ENCODE results near the gene TNFAIP1. TPM values are rescaled to one million over a fixed set of nuclear protein-coding genes. Genes with fewer than 3 reads are reported as not detected.
A peak's percentile ranks its signal among the peaks of the same experiment; 100 is the strongest.

The TNFAIP1 gene
- total and polyA plus RNA-seq, 2 of the 4 experiments (the other 2 are of a cell fraction): 49.1 to 62.9 TPM

GRCh38 chr17:28348979-28349378 is 13.4 kb downstream of the TNFAIP1 start:
- H3K23ac ChIP-seq (ENCODE audit: low read depth, low read length): no peak overlapping the region
- H3K56ac ChIP-seq (ENCODE audit: extremely low read depth, insufficient read depth, low read length): no peak overlapping the region
- no peak for TF ChIP-seq CTCF (conservative IDR thresholded peaks at IDR 0.05; ENCODE audit: low read depth, low read length)
- no peak for TF ChIP-seq ELK1 (IDR thresholded peaks at IDR 0.05; ENCODE audit: borderline replicate concordance, low read depth, low read length)
- no peak for TF ChIP-seq MAFK (IDR thresholded peaks at IDR 0.05; ENCODE audit: low read depth, low read length)
- no peak for TF ChIP-seq RAD21 (IDR thresholded peaks at IDR 0.05; ENCODE audit: low read length)
- TF ChIP-seq POLR2A (IDR thresholded peaks at IDR 0.05; ENCODE audit: low read depth, low read length): no peak
- TF ChIP-seq CEBPB (IDR thresholded peaks at IDR 0.05; ENCODE audit: low read depth, low read length): no peak
- no peak for TF ChIP-seq MAZ (IDR thresholded peaks at IDR 0.05; ENCODE audit: borderline replicate concordance, low read depth, low read length)
- no peak for TF ChIP-seq MXI1 (IDR thresholded peaks at IDR 0.05; ENCODE audit: borderline replicate concordance, low read depth, low read length)
- TF ChIP-seq, protein P1, sequence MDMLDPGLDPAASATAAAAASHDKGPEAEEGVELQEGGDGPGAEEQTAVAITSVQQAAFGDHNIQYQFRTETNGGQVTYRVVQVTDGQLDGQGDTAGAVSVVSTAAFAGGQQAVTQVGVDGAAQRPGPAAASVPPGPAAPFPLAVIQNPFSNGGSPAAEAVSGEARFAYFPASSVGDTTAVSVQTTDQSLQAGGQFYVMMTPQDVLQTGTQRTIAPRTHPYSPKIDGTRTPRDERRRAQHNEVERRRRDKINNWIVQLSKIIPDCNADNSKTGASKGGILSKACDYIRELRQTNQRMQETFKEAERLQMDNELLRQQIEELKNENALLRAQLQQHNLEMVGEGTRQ (IDR thresholded peaks at IDR 0.05; ENCODE audit: low read depth, low read length): no peak
- TF ChIP-seq CHD1 (IDR thresholded peaks at IDR 0.05; ENCODE audit: low read depth, low read length): no peak
- no peak for TF ChIP-seq BHLHE40 (IDR thresholded peaks at IDR 0.05; ENCODE audit: low read depth, low read length)
- no peak for TF ChIP-seq RFX5 (IDR thresholded peaks at IDR 0.05; ENCODE audit: low read depth, low read length)
- TF ChIP-seq FOS (IDR thresholded peaks at IDR 0.05; ENCODE audit: low read depth, low read length): no peak
- no peak for TF ChIP-seq RCOR1 (IDR thresholded peaks at IDR 0.05; ENCODE audit: insufficient replicate concordance, low read length)
- no peak for TF ChIP-seq NFE2L2 (IDR thresholded peaks at IDR 0.05; ENCODE audit: low read depth, low read length)
- no peak for TF ChIP-seq SMC3 (IDR thresholded peaks at IDR 0.05; ENCODE audit: low read depth, low read length)
- no CpG with 5 or more reads among the region's 3 CpGs for WGBS, 2 experiments (ENCODE audit: extremely low coverage in 2 of 2, insufficient read length in 1 of 2)
- intact Hi-C loops (cut with micrococcal nuclease) (loop anchor here (2.0 kb wide), 1 partner anchor 68 kb away; no protein-coding TSS in a partner anchor), dilution Hi-C loops (cut with HindIII; ENCODE audit: low sequenced_read_pairs, unreplicated experiment) (no loop called here), in situ Hi-C loops (cut with MboI; ENCODE audit: low sequenced_read_pairs) (loop anchor here (25.0 kb wide), 1 partner anchor 812 kb away; no protein-coding TSS in a partner anchor)
- no peak overlapping the region for H3K9ac ChIP-seq (ENCODE audit: low read depth, low read length)
- H3K9me3 ChIP-seq (ENCODE audit: control insufficient read depth, insufficient read depth, low read length): no peaks in the 10 kb centered on the region
- no peak overlapping the region for H3K27ac ChIP-seq (ENCODE audit: insufficient read depth, low read length)
- H2BK15ac ChIP-seq (ENCODE audit: low read depth, low read length): no peak overlapping the region
- peaks cover 13% of the 10 kb centered on the region for H4K20me1 ChIP-seq (ENCODE audit: insufficient read depth, low read length)
- DNase-seq: no peak
- no peak overlapping the region for H3K4me3 ChIP-seq (ENCODE audit: insufficient read depth, low read depth, low read length)
- peaks cover 16% of the 10 kb centered on the region for H3K4me1 ChIP-seq (ENCODE audit: control insufficient read depth, insufficient read depth, low read length)
- no peak overlapping the region for H2BK5ac ChIP-seq (ENCODE audit: low read depth, low read length, poor library complexity, severe bottlenecking)
- H3K14ac ChIP-seq (replicated peaks; ENCODE audit: low read depth, low read length): no peak overlapping the region
- peaks cover 12% of the 10 kb centered on the region; the same call in 1 of the 2 replicates for H3K9me1 ChIP-seq (ENCODE audit: insufficient read depth, low read length)
- H2AFZ ChIP-seq (replicated peaks; ENCODE audit: low read length, poor library complexity): no peak overlapping the region
- H2BK20ac ChIP-seq (ENCODE audit: low read depth, low read length): no peak overlapping the region
- H3K4me2 ChIP-seq (ENCODE audit: low read depth, low read length): no peak overlapping the region
- H3K27me3 ChIP-seq (ENCODE audit: control insufficient read depth, insufficient read depth, low read length): no peaks in the 10 kb centered on the region
- H3K79me1 ChIP-seq (ENCODE audit: low read depth in 1 of 2, low read length in 2 of 2): peaks cover 13 to 55% of the 10 kb centered on the region in 2 experiments
- H4K8ac ChIP-seq (ENCODE audit: low read depth in 2 of 2, low read length in 2 of 2): no peak overlapping the region
- ChIA-PET CTCF (no interaction called here), POLR2A (ENCODE audit: unreplicated experiment) (no interaction called here)
- H3K4ac ChIP-seq (ENCODE audit: low read depth, low read length): no peak overlapping the region
- no TSS peak for BruUV-seq (replicated peaks)
- ATAC-seq (ENCODE audit: low read depth): no peak
- no peak overlapping the region for H2AK9ac ChIP-seq (replicated peaks; ENCODE audit: low read depth, low read length, poor library complexity)
- H3K18ac ChIP-seq (ENCODE audit: low read depth, low read length): no peak overlapping the region
- H2AK5ac ChIP-seq (ENCODE audit: low read depth, low read length): 0 out of 2 replicates have a peak overlapping the region, but pooled peaks have one; percentile 30
- H2BK120ac ChIP-seq (ENCODE audit: low read depth, low read length): no peak overlapping the region
- H3K36me3 ChIP-seq (ENCODE audit: control insufficient read depth, insufficient read depth, low read length): peaks cover 74% of the 10 kb centered on the region
- no peak overlapping the region for H4K91ac ChIP-seq (ENCODE audit: insufficient read depth, low read depth, low read length)
- no peak overlapping the region for H4K5ac ChIP-seq (ENCODE audit: low read depth, low read length)

Data from IMR-90 (cell line).